HepG2 (cell line): ENCODE data around the gene HOXA5.

ENCODE experiments used
- DNMT3B ChIP-seq: conservative IDR thresholded peaks from 2 replicates; pipeline ENCODE4 v1.6.1; 2016; ENCODE audit warnings: missing biosample characterization, control low read depth
- EP300 ChIP-seq, 3 experiments: sonication (generic) in 1 of 3; formaldehyde crosslinking in 1 of 3; IDR thresholded peaks; 2 replicates each; pipeline versions ENCODE4 v1.5.1 to v1.6.1; 2011 to 2020; ENCODE audit warnings: low read depth in 2 of 3, low read length in 2 of 3, borderline replicate concordance in 1 of 3, improper control_type of control experiment in 1 of 3, mild to moderate bottlenecking in 1 of 3, missing genetic modification reagents in 1 of 3, moderate library complexity in 1 of 3
- POLR2A ChIP-seq, 2 experiments: IDR thresholded peaks; 2 replicates each; pipeline ENCODE4 v1.6.1; 2011; ENCODE audit warnings: low read depth in 2 of 2, low read length in 2 of 2, mild to moderate bottlenecking in 1 of 2, moderate library complexity in 1 of 2; ENCODE audit not compliant: insufficient read depth in 1 of 2
- RBFOX2 ChIP-seq: fragments of 200-400 bp; formaldehyde crosslinking; IDR thresholded peaks from 2 replicates; pipeline ENCODE4 v1.6.1; 2017; ENCODE audit warnings: low read depth, mild to moderate bottlenecking, low read length
- SMYD3 ChIP-seq: sonication (generic); formaldehyde crosslinking; IDR thresholded peaks from 2 replicates; pipeline ENCODE4 v1.8.1; 2023; ENCODE audit warnings: mild to moderate bottlenecking, missing genetic modification reagents
- SP1 ChIP-seq, 2 experiments: fragments of 450-650 bp in 1 of 2; sonication (generic) in 1 of 2; formaldehyde crosslinking in 1 of 2; IDR thresholded peaks; 2 replicates each; pipeline versions ENCODE4 v1.4.0 to v1.6.1; 2016 to 2020; ENCODE audit warnings: missing genetic modification reagents in 1 of 2
- ZBTB7A ChIP-seq: sonication (generic); formaldehyde crosslinking; IDR thresholded peaks from 2 replicates; pipeline ENCODE4 v1.8.0; 2022; ENCODE audit warnings: mild to moderate bottlenecking, missing genetic modification reagents
- ZNF639 ChIP-seq: conservative IDR thresholded peaks from 2 replicates; pipeline ENCODE4 v1.6.1; 2018; ENCODE audit warnings: missing genetic modification reagents
- ZNF792 ChIP-seq: IDR thresholded peaks from 2 replicates; pipeline ENCODE4 v1.6.1; 2016
- TF ChIP-seq, protein P1 (sequence below): sonication (generic); formaldehyde crosslinking; IDR thresholded peaks from 2 replicates; pipeline ENCODE4 v1.5.0; 2020; ENCODE audit warnings: missing genetic modification reagents
- TF ChIP-seq, protein P2 (sequence below): sonication (generic); formaldehyde crosslinking; IDR thresholded peaks from 2 replicates; pipeline ENCODE4 v1.5.0; 2020; ENCODE audit warnings: mild to moderate bottlenecking, missing genetic modification reagents, moderate library complexity

DNA sequence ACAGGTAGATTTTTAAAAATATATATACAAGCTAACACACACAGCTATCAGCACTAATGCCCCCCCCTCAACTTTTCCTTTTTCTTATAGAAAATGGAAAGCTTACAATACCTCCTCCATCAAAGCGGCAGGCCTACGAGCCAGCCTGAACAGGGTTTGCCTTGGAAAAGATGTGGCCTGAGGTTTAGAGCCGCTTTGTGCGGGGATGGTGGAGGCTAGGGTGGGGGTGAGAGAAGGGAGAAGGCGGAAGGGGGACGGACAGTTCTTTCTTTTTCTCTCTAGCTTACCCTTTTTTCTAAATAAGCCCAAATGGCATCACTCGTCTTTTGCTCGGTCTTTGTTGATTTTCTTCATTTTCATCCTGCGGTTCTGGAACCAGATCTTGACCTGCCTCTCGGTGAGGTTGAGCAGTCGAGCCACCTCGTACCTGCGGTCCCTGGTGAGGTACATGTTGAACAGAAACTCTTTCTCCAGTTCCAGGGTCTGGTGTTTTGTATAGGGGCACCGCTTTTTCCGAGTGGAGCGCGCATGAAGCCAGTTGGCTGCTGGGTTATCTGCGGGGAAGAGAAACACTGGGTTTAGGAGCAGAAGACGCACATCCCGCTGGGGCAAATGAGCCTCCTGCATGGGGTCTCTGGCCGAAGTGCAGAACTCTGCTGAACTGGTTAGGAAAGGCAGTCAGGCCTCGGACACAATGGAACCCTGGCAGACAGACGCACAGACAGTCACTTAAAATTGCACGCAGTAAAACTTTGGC is 20.0 kb upstream of the HOXA5 start:
- TF ChIP-seq ZNF792 (no peak), POLR2A (IDR thresholded peaks at IDR 0.05; ENCODE audit: insufficient read depth in 1 of 2, low read depth in 2 of 2, low read length in 2 of 2) (no peak), SMYD3 (CRISPR knock-in tag) (no peak), SP1 (IDR thresholded peaks at IDR 0.05) (no peak), SP1 (CRISPR knock-in tag; IDR thresholded peaks at IDR 0.05) (no peak), ZNF639 (no peak), RBFOX2 (no peak), ZBTB7A (CRISPR knock-in tag) (no peak), EP300 (IDR thresholded peaks at IDR 0.05; ENCODE audit: low read depth in 2 of 2, low read length in 2 of 2) (no peak), EP300 (CRISPR knock-in tag; IDR thresholded peaks at IDR 0.05; ENCODE audit: borderline replicate concordance) (no peak), DNMT3B (CRISPR knock-in tag) (no peak)
- TF ChIP-seq, protein P1, sequence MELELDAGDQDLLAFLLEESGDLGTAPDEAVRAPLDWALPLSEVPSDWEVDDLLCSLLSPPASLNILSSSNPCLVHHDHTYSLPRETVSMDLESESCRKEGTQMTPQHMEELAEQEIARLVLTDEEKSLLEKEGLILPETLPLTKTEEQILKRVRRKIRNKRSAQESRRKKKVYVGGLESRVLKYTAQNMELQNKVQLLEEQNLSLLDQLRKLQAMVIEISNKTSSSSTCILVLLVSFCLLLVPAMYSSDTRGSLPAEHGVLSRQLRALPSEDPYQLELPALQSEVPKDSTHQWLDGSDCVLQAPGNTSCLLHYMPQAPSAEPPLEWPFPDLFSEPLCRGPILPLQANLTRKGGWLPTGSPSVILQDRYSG (CRISPR knock-in tag) = no peak
- TF ChIP-seq, protein P2, sequence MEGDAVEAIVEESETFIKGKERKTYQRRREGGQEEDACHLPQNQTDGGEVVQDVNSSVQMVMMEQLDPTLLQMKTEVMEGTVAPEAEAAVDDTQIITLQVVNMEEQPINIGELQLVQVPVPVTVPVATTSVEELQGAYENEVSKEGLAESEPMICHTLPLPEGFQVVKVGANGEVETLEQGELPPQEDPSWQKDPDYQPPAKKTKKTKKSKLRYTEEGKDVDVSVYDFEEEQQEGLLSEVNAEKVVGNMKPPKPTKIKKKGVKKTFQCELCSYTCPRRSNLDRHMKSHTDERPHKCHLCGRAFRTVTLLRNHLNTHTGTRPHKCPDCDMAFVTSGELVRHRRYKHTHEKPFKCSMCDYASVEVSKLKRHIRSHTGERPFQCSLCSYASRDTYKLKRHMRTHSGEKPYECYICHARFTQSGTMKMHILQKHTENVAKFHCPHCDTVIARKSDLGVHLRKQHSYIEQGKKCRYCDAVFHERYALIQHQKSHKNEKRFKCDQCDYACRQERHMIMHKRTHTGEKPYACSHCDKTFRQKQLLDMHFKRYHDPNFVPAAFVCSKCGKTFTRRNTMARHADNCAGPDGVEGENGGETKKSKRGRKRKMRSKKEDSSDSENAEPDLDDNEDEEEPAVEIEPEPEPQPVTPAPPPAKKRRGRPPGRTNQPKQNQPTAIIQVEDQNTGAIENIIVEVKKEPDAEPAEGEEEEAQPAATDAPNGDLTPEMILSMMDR (CRISPR knock-in tag) = no peak
